Measurements from ENCODE around the gene KCNIP2. TPM values are rescaled to one million over a fixed set of nuclear protein-coding genes. Genes with fewer than 3 reads are reported as not detected.
A peak's percentile ranks its signal among the peaks of the same experiment; 100 is the strongest.

Gene KCNIP2
- total and polyA plus RNA-seq, 4 donors = 0.18 to 2.0 (median 0.72) TPM

DNA sequence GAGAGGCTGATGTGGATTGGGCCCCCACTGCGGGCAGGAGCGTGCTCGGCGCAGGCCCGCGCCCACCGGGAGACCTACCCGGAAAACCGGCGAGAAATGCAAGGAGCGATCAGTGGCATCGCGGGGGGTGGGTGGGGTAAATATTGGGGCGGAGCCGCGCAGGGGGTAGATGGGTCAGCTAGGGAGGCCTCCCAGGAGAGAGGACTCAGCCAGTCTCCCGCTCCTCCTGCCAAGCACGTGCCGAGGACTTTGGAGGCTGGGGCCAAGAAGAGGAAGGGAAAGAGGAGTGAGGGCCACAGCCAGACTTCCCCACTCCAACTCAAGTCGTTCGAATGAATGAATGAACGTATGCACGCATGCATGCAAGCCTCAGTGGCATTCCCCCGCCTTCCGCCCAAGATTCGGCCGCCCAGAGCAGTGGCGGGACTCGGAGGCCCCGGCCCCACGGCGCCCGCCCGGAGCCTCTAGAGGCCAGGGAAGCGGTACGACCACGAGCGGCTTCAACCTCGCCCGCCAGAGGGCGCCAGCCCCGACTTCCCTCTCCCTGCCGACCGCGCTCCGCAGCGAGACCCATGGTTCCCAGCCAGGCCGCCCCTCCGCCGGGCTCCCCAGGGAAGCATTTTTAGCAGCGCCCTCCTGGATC, 63.9 kb downstream of the KCNIP2 start:
- TF ChIP-seq, protein P1, sequence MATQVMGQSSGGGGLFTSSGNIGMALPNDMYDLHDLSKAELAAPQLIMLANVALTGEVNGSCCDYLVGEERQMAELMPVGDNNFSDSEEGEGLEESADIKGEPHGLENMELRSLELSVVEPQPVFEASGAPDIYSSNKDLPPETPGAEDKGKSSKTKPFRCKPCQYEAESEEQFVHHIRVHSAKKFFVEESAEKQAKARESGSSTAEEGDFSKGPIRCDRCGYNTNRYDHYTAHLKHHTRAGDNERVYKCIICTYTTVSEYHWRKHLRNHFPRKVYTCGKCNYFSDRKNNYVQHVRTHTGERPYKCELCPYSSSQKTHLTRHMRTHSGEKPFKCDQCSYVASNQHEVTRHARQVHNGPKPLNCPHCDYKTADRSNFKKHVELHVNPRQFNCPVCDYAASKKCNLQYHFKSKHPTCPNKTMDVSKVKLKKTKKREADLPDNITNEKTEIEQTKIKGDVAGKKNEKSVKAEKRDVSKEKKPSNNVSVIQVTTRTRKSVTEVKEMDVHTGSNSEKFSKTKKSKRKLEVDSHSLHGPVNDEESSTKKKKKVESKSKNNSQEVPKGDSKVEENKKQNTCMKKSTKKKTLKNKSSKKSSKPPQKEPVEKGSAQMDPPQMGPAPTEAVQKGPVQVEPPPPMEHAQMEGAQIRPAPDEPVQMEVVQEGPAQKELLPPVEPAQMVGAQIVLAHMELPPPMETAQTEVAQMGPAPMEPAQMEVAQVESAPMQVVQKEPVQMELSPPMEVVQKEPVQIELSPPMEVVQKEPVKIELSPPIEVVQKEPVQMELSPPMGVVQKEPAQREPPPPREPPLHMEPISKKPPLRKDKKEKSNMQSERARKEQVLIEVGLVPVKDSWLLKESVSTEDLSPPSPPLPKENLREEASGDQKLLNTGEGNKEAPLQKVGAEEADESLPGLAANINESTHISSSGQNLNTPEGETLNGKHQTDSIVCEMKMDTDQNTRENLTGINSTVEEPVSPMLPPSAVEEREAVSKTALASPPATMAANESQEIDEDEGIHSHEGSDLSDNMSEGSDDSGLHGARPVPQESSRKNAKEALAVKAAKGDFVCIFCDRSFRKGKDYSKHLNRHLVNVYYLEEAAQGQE (IDR thresholded peaks at IDR 0.05) = no peak
- TF ChIP-seq HNF4A (conservative IDR thresholded peaks at IDR 0.05) (no peak), YY1 (IDR thresholded peaks at IDR 0.05) (no peak), HNF4G (IDR thresholded peaks at IDR 0.05) (no peak), RXRA (IDR thresholded peaks at IDR 0.05) (no peak), NR2F2 (IDR thresholded peaks at IDR 0.05) (no peak), FOXA2 (IDR thresholded peaks at IDR 0.05) (no peak), RAD21 (IDR thresholded peaks at IDR 0.05) (peak; percentile 39 to 67), JUND (IDR thresholded peaks at IDR 0.05) (no peak), GABPA (IDR thresholded peaks at IDR 0.05 in 1 of 2, conservative IDR thresholded peaks at IDR 0.05 in 1 of 2) (no peak)
- TF ChIP-seq, protein P2, sequence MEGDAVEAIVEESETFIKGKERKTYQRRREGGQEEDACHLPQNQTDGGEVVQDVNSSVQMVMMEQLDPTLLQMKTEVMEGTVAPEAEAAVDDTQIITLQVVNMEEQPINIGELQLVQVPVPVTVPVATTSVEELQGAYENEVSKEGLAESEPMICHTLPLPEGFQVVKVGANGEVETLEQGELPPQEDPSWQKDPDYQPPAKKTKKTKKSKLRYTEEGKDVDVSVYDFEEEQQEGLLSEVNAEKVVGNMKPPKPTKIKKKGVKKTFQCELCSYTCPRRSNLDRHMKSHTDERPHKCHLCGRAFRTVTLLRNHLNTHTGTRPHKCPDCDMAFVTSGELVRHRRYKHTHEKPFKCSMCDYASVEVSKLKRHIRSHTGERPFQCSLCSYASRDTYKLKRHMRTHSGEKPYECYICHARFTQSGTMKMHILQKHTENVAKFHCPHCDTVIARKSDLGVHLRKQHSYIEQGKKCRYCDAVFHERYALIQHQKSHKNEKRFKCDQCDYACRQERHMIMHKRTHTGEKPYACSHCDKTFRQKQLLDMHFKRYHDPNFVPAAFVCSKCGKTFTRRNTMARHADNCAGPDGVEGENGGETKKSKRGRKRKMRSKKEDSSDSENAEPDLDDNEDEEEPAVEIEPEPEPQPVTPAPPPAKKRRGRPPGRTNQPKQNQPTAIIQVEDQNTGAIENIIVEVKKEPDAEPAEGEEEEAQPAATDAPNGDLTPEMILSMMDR (IDR thresholded peaks at IDR 0.05; ENCODE audit: low read depth, low read length, missing input control) = peak; percentile 69
- H3K27ac ChIP-seq (ENCODE audit: low read depth in 1 of 2, low read length in 2 of 2) = no peak overlapping the region
- peaks cover 17 to 52% (median 31%) of the 10 kb centered on the region in 4 donors for H3K4me1 ChIP-seq (ENCODE audit: control insufficient read depth in 4 of 4, insufficient read depth in 4 of 4, low read length in 3 of 4)
- H3K36me3 ChIP-seq (ENCODE audit: control insufficient read depth in 4 of 4, insufficient read depth in 3 of 4, low read depth in 1 of 4, low read length in 3 of 4) = peaks cover 0 to under 1% (median 0%) of the 10 kb centered on the region in 4 donors
- H3K4me3 ChIP-seq (ENCODE audit: low read depth in 1 of 3, low read length in 3 of 3) = peak overlapping the region; percentile 12 to 55 (median 42)
- H3K9me3 ChIP-seq (ENCODE audit: control insufficient read depth in 4 of 4, low read length in 3 of 4) = no peaks in the 10 kb centered on the region
- 3% methylated on average over 51 of the region's 51 CpGs for WGBS
- peak; percentile 89 for DNase-seq (ENCODE audit: low spot score)
- no peak overlapping the region for H3K9ac ChIP-seq (ENCODE audit: low read depth in 1 of 2, low read length in 2 of 2)
- H3K27me3 ChIP-seq (ENCODE audit: control insufficient read depth in 4 of 4, insufficient read depth in 4 of 4, low read length in 3 of 4) = peaks cover 0 to 10% (median 1%) of the 10 kb centered on the region in 4 donors

DNA sequence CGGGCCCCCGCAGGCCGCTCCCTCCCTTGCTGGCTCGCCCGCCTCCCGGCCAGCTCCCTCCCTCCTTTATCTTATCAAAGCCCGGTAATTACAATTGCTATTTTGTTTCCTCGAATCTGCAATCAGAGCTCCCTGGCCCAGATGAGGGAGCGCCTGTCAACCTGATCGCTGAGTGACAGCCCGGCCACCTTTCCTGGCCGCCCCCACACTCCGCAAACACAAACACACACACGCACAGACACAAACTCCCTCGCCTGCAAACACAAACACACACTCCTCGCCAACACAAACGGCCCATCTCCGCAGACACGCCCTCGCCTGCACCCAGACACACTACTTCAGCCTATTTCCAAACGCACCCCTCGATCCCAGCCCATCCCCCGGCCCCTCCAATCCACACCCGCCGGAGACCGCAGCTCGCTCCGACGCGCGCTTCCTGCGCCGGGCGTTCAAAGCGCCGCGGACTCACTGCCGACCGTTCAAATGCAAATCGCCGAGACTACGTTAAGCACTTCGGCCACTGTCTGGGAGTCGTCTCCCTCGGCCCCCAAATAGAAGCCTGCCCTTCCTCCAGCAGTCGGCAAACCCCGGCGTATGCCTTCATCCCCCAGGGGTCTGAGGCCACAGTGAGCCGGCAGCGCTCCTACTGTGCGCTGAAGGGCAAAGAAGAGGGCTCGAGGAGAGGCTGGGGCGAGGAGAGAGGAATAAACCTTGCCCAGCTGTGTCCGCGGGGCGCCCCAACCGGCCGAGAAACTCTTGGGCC, 64.6 kb downstream of the KCNIP2 start:
- peak overlapping the region in 1 of 2 donors; percentile 3 for H3K9ac ChIP-seq (ENCODE audit: low read depth in 1 of 2, low read length in 2 of 2)
- no peak overlapping the region for H3K27ac ChIP-seq (ENCODE audit: low read depth in 1 of 2, low read length in 2 of 2)
- no peak for DNase-seq (ENCODE audit: low spot score)
- 5% methylated on average over 58 of the region's 58 CpGs for WGBS
- H3K27me3 ChIP-seq (ENCODE audit: control insufficient read depth in 4 of 4, insufficient read depth in 4 of 4, low read length in 3 of 4) = peaks cover 0 to 10% (median 1%) of the 10 kb centered on the region in 4 donors
- no peaks in the 10 kb centered on the region for H3K36me3 ChIP-seq (ENCODE audit: control insufficient read depth in 4 of 4, insufficient read depth in 3 of 4, low read depth in 1 of 4, low read length in 3 of 4)
- peaks cover 19 to 54% (median 31%) of the 10 kb centered on the region in 4 donors for H3K4me1 ChIP-seq (ENCODE audit: control insufficient read depth in 4 of 4, insufficient read depth in 4 of 4, low read length in 3 of 4)
- no peaks in the 10 kb centered on the region for H3K9me3 ChIP-seq (ENCODE audit: control insufficient read depth in 4 of 4, low read length in 3 of 4)
- peak overlapping the region; percentile 15 to 55 (median 42) for H3K4me3 ChIP-seq (ENCODE audit: low read depth in 1 of 3, low read length in 3 of 3)
- TF ChIP-seq HNF4A (conservative IDR thresholded peaks at IDR 0.05) (no peak), JUND (IDR thresholded peaks at IDR 0.05) (no peak), FOXA2 (IDR thresholded peaks at IDR 0.05) (no peak), YY1 (IDR thresholded peaks at IDR 0.05) (no peak), MAX (IDR thresholded peaks at IDR 0.05) (no peak), RAD21 (IDR thresholded peaks at IDR 0.05) (no peak), GABPA (IDR thresholded peaks at IDR 0.05 in 1 of 2, conservative IDR thresholded peaks at IDR 0.05 in 1 of 2) (no peak)
- TF ChIP-seq, protein P3, sequence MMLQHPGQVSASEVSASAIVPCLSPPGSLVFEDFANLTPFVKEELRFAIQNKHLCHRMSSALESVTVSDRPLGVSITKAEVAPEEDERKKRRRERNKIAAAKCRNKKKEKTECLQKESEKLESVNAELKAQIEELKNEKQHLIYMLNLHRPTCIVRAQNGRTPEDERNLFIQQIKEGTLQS (IDR thresholded peaks at IDR 0.05) = no peak
- TF ChIP-seq, protein P2 (IDR thresholded peaks at IDR 0.05; ENCODE audit: low read depth, low read length, missing input control) = no peak
- TF ChIP-seq, protein P1 (IDR thresholded peaks at IDR 0.05) = no peak
- TF ChIP-seq, protein P4, sequence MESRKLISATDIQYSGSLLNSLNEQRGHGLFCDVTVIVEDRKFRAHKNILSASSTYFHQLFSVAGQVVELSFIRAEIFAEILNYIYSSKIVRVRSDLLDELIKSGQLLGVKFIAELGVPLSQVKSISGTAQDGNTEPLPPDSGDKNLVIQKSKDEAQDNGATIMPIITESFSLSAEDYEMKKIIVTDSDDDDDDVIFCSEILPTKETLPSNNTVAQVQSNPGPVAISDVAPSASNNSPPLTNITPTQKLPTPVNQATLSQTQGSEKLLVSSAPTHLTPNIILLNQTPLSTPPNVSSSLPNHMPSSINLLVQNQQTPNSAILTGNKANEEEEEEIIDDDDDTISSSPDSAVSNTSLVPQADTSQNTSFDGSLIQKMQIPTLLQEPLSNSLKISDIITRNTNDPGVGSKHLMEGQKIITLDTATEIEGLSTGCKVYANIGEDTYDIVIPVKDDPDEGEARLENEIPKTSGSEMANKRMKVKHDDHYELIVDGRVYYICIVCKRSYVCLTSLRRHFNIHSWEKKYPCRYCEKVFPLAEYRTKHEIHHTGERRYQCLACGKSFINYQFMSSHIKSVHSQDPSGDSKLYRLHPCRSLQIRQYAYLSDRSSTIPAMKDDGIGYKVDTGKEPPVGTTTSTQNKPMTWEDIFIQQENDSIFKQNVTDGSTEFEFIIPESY (IDR thresholded peaks at IDR 0.05) = no peak

All from liver (tissue), 9 donors.